ENCODE data around the gene CASS4.

The CASS4 gene

DNA sequence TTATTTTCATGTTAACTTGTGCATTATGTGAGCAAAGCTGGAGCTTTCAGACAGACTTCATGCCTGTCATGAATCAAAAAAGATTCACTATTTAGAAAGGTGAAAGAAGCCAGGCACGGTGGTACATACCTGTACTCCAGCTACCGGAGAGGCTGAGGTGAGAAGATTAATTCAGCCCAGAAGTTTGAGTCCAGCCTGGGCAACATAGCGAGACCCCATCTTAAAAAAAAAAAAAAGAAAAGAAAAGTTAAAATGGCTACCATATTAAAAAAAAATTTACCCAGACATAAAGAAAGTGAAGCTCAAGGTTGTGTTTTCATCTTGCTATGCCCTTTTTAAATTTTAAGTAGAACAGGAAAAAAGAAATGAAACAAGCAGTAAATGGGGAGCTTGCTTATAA is 889 bp downstream of the CASS4 start:
- ChIA-PET CTCF (interaction anchor here (1.0 to 2.4 kb wide), 4 partner anchors 9 to 51 kb away, joined by 3 to 15 read pairs (median 5); no protein-coding TSS in a partner anchor), POLR2A (interaction anchor here (0.9 to 1.6 kb wide), 2 partner anchors 8 to 20 kb away, joined by 3 to 4 read pairs; no protein-coding TSS in a partner anchor)
- Histone ChIP-seq H3K27ac (ENCODE audit: insufficient read depth in 1 of 2, low read depth in 1 of 2, low read length in 2 of 2, poor library complexity in 1 of 2, severe bottlenecking in 2 of 2) (peak overlapping the region in 1 of 2 experiments; percentile 85), H3K4me3 (ENCODE audit: control insufficient read depth in 1 of 7, extremely low read depth in 1 of 7, insufficient read depth in 4 of 7, low read depth in 2 of 7, low read length in 6 of 7) (peak overlapping the region in 4 of 7 experiments; percentile 23 to 79 (median 72)), H3K4me1 (ENCODE audit: control extremely low read depth in 1 of 4, control insufficient read depth in 4 of 4, insufficient read depth in 4 of 4, low read length in 3 of 4) (peaks cover 8 to 79% (median 33%) of the 10 kb centered on the region in 4 experiments), H3K9me3 (ENCODE audit: control extremely low read depth in 1 of 5, control insufficient read depth in 4 of 5, insufficient read depth in 2 of 5, low read depth in 1 of 5, low read length in 4 of 5) (no peaks in the 10 kb centered on the region), H3K27me3 (replicated peaks in 2 of 5; ENCODE audit: control insufficient read depth in 4 of 5, insufficient read depth in 5 of 5, low read length in 4 of 5) (no peaks in the 10 kb centered on the region), H3K36me3 (ENCODE audit: control insufficient read depth in 4 of 4, insufficient read depth in 4 of 4, low read length in 3 of 4) (peaks cover 1 to 18% (median 3%) of the 10 kb centered on the region in 4 experiments)
- WGBS (ENCODE audit: insufficient coverage), result no CpG with 5 or more reads among the region's 3 CpGs
- DNase-seq, result no peak

DNA sequence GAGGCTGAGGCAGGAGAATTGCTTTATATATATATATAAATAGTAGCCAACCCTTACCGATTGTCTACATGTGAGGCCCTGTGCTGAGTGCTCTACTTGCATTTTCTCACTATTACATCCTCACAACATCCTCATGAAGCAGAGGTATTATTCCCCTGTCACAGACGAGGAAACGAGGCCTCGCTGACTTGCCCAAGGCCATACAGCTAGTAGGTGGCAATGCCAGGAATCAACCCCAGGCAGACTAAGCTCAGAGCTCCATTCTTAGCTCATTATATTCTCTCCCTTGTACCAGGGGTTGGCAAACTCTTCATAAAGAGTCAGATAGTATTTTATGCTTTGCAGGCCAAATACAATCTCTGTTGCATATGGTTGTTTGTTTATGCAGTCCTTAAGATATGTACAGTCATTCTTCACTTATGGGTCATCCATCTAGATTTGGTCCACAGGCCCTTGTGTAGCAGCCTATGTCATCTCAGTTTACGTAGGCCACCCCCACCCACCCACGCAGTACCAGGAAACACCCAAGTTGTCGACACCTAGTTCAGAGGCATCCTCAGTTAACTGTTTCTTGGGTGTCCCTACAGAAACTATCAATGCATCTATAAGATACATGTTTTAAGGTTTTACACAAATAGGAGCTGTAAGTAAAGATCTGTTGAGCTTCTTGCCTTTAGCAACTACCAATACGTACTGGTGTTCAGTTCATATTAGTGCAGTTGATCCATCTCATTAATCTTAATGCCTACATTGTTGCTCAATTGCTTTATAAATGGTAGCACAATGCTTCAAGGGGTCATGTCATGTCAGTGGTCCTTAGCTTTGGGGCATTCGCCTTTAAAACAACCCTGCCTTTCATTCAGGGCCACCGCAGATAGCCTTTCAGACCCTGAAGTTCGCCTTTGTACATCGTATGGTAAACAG is 3.0 kb downstream of the CASS4 start:
- Histone ChIP-seq H3K9me3 (ENCODE audit: control extremely low read depth in 1 of 5, control insufficient read depth in 4 of 5, insufficient read depth in 2 of 5, low read depth in 1 of 5, low read length in 4 of 5) (no peaks in the 10 kb centered on the region), H3K4me3 (ENCODE audit: control insufficient read depth in 1 of 7, extremely low read depth in 1 of 7, insufficient read depth in 4 of 7, low read depth in 2 of 7, low read length in 6 of 7) (no peak overlapping the region), H3K4me1 (ENCODE audit: control extremely low read depth in 1 of 4, control insufficient read depth in 4 of 4, insufficient read depth in 4 of 4, low read length in 3 of 4) (peaks cover 17 to 89% (median 52%) of the 10 kb centered on the region in 4 experiments), H3K36me3 (ENCODE audit: control insufficient read depth in 4 of 4, insufficient read depth in 4 of 4, low read length in 3 of 4) (peaks cover 0 to 6% (median 0%) of the 10 kb centered on the region in 4 experiments), H3K27me3 (replicated peaks in 2 of 5; ENCODE audit: control insufficient read depth in 4 of 5, insufficient read depth in 5 of 5, low read length in 4 of 5) (no peaks in the 10 kb centered on the region), H3K27ac (ENCODE audit: insufficient read depth in 1 of 2, low read depth in 1 of 2, low read length in 2 of 2, poor library complexity in 1 of 2, severe bottlenecking in 2 of 2) (peak overlapping the region in 1 of 2 experiments; percentile 5)
- DNase-seq, result no peak
- CTCF ChIA-PET, result interaction anchor here (1.0 to 1.8 kb wide), 5 partner anchors 10 to 65 kb away, joined by 3 to 5 read pairs (median 4); no protein-coding TSS in a partner anchor
- 100% methylated on average over 6 of the region's 12 CpGs for WGBS (ENCODE audit: insufficient coverage)
- POLR2A ChIA-PET, result no interaction called here

DNA sequence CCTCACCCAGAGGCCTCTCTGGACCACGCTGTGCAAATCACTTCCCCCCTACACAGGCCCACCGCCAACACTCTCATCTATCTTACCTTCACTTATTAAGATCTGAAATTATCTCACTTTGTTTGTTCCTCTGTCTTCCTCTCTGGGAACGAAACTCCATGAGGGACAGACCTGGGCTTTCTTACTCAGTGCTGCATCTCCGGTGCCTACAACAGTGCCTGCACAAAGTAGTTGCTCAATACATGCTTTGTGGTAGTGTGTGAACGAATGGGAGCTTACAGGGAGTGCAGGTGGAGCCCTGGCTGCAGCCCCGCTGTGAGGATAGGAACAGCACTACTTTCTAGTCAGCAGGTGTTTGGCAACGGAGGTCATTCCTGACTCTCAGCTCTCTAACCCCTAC is 5.3 kb downstream of the CASS4 start:
- no peaks in the 10 kb centered on the region for H3K9me3 ChIP-seq (ENCODE audit: control extremely low read depth in 1 of 5, control insufficient read depth in 4 of 5, insufficient read depth in 2 of 5, low read depth in 1 of 5, low read length in 4 of 5)
- H3K4me1 ChIP-seq (ENCODE audit: control extremely low read depth in 1 of 4, control insufficient read depth in 4 of 4, insufficient read depth in 4 of 4, low read length in 3 of 4), result peaks cover 23 to 92% (median 61%) of the 10 kb centered on the region in 4 experiments
- 79% methylated on average over 6 of the region's 7 CpGs for WGBS (ENCODE audit: insufficient coverage)
- peak overlapping the region in 1 of 2 experiments; percentile 73 for H3K27ac ChIP-seq (ENCODE audit: insufficient read depth in 1 of 2, low read depth in 1 of 2, low read length in 2 of 2, poor library complexity in 1 of 2, severe bottlenecking in 2 of 2)
- no peak overlapping the region for H3K4me3 ChIP-seq (ENCODE audit: control insufficient read depth in 1 of 7, extremely low read depth in 1 of 7, insufficient read depth in 4 of 7, low read depth in 2 of 7, low read length in 6 of 7)
- peaks cover 0 to 9% (median 0%) of the 10 kb centered on the region in 4 experiments for H3K36me3 ChIP-seq (ENCODE audit: control insufficient read depth in 4 of 4, insufficient read depth in 4 of 4, low read length in 3 of 4)
- ChIA-PET POLR2A (interaction anchor here (1.3 kb wide), 1 partner anchor 51 kb away, joined by 5 read pairs; the partner anchor contains the start of gene RTF2), CTCF (interaction anchor here (1.2 to 4.1 kb wide), 6 partner anchors 9 to 21 kb away, joined by 3 to 18 read pairs (median 4); no protein-coding TSS in a partner anchor)
- DNase-seq, result no peak
- no peaks in the 10 kb centered on the region for H3K27me3 ChIP-seq (replicated peaks in 2 of 5; ENCODE audit: control insufficient read depth in 4 of 5, insufficient read depth in 5 of 5, low read length in 4 of 5)

DNA sequence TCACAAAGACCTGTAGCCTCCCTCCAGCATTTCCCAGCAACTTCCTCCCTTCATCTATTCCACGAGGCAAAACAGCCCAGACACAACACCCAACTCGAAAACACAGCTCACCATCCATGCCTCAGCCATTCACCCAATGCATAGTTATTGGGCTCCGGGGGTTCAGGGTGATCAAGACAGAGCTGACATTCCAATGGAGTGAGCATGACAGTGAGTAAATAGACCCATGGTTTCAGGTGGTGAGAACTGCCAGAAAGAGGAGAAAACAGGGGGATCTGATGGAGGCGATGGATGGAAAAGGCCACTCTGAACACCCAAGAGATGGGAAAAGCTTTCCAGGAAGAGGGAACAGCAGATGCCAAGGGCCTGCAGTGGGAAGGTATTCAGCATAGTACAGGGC is 5.9 kb downstream of the CASS4 start:
- Histone ChIP-seq H3K36me3 (ENCODE audit: control insufficient read depth in 4 of 4, insufficient read depth in 4 of 4, low read length in 3 of 4) (peaks cover 0 to 9% (median 0%) of the 10 kb centered on the region in 4 experiments), H3K4me3 (ENCODE audit: control insufficient read depth in 1 of 7, extremely low read depth in 1 of 7, insufficient read depth in 4 of 7, low read depth in 2 of 7, low read length in 6 of 7) (peak overlapping the region in 1 of 7 experiments; percentile 45), H3K4me1 (ENCODE audit: control extremely low read depth in 1 of 4, control insufficient read depth in 4 of 4, insufficient read depth in 4 of 4, low read length in 3 of 4) (peaks cover 24 to 92% (median 61%) of the 10 kb centered on the region in 4 experiments), H3K27me3 (replicated peaks in 2 of 5; ENCODE audit: control insufficient read depth in 4 of 5, insufficient read depth in 5 of 5, low read length in 4 of 5) (no peaks in the 10 kb centered on the region), H3K27ac (ENCODE audit: insufficient read depth in 1 of 2, low read depth in 1 of 2, low read length in 2 of 2, poor library complexity in 1 of 2, severe bottlenecking in 2 of 2) (peak overlapping the region; percentile 67 to 73), H3K9me3 (ENCODE audit: control extremely low read depth in 1 of 5, control insufficient read depth in 4 of 5, insufficient read depth in 2 of 5, low read depth in 1 of 5, low read length in 4 of 5) (no peaks in the 10 kb centered on the region)
- CTCF ChIA-PET, result interaction anchor here (0.9 to 4.1 kb wide), 10 partner anchors 9 to 45 kb away, joined by 3 to 18 read pairs (median 4); no protein-coding TSS in a partner anchor
- no peak for DNase-seq
- POLR2A ChIA-PET, result interaction anchor here (1.0 to 1.3 kb wide), 3 partner anchors 12 to 51 kb away, joined by 3 to 5 read pairs (median 3); partner anchors contain the start of gene RTF2
- 70% methylated on average over 4 of the region's 4 CpGs for WGBS (ENCODE audit: insufficient coverage)

DNA sequence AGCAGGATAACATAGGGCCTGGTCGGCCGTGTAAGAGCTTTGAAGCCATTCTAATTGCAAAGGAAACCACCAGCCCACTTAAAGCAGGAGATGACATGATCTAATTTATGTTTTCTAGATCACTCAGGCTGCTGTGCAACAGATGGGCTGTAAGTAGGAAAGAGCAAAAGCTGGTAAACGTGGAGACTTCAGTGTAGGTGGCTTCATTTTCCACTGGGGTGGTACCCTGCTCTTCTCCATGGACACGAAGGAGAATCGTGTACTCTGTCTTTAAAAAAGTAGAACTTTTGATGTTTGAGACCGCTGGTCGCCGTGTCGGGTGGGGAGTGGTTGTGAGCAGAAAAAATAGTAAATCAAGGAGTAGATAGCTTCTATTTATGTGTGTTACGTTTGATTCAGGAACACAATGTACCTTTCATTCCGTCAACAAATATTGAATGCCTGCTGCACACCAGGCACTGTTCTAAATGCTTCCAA is 6.4 kb downstream of the CASS4 start:
- 6% methylated on average over 6 of the region's 11 CpGs for WGBS (ENCODE audit: insufficient coverage)
- Histone ChIP-seq H3K36me3 (ENCODE audit: control insufficient read depth in 4 of 4, insufficient read depth in 4 of 4, low read length in 3 of 4) (peaks cover 0 to 9% (median 0%) of the 10 kb centered on the region in 4 experiments), H3K9me3 (ENCODE audit: control extremely low read depth in 1 of 5, control insufficient read depth in 4 of 5, insufficient read depth in 2 of 5, low read depth in 1 of 5, low read length in 4 of 5) (no peaks in the 10 kb centered on the region), H3K4me3 (ENCODE audit: control insufficient read depth in 1 of 7, extremely low read depth in 1 of 7, insufficient read depth in 4 of 7, low read depth in 2 of 7, low read length in 6 of 7) (peak overlapping the region in 3 of 7 experiments; percentile 6 to 45 (median 19)), H3K4me1 (ENCODE audit: control extremely low read depth in 1 of 4, control insufficient read depth in 4 of 4, insufficient read depth in 4 of 4, low read length in 3 of 4) (peaks cover 30 to 92% (median 65%) of the 10 kb centered on the region in 4 experiments), H3K27me3 (replicated peaks in 2 of 5; ENCODE audit: control insufficient read depth in 4 of 5, insufficient read depth in 5 of 5, low read length in 4 of 5) (no peaks in the 10 kb centered on the region), H3K27ac (ENCODE audit: insufficient read depth in 1 of 2, low read depth in 1 of 2, low read length in 2 of 2, poor library complexity in 1 of 2, severe bottlenecking in 2 of 2) (peak overlapping the region; percentile 67 to 73)
- POLR2A ChIA-PET, result interaction anchor here (1.0 to 1.3 kb wide), 3 partner anchors 12 to 50 kb away, joined by 3 to 5 read pairs (median 3); partner anchors contain the start of gene RTF2
- CTCF ChIA-PET, result interaction anchor here (0.9 to 4.1 kb wide), 13 partner anchors 9 to 45 kb away, joined by 3 to 18 read pairs (median 4); no protein-coding TSS in a partner anchor
- DNase-seq, result peak in 2 of 3 donors; percentile 76 to 86

DNA sequence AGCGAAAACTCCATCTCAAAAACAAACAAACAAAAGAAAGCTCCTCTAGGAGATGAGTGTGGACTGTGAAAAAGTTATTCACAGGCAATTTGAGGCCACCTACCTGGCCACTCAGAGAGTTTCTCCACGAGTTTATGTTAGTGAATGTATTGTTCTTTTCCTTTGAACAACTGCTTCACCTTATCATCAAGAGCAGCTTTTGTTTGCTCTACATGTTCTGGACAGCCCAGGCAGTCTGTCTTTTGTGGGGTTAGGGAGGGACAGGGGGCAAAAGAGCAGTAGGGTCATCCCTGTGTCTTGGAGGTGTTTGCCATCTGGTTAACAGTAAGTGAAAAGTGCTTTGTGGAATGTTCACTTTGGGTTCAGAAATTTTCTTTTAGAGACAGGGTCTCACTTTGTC is 8.0 kb downstream of the CASS4 start:
- H3K9me3 ChIP-seq (ENCODE audit: control extremely low read depth in 1 of 5, control insufficient read depth in 4 of 5, insufficient read depth in 2 of 5, low read depth in 1 of 5, low read length in 4 of 5), result no peaks in the 10 kb centered on the region
- H3K4me1 ChIP-seq (ENCODE audit: control extremely low read depth in 1 of 4, control insufficient read depth in 4 of 4, insufficient read depth in 4 of 4, low read length in 3 of 4), result peaks cover 30 to 85% (median 63%) of the 10 kb centered on the region in 4 experiments
- ChIA-PET CTCF (interaction anchor here (1.1 to 3.0 kb wide), 4 partner anchors 9 to 96 kb away, joined by 3 to 8 read pairs (median 5); no protein-coding TSS in a partner anchor), POLR2A (no interaction called here)
- H3K27me3 ChIP-seq (replicated peaks in 2 of 5; ENCODE audit: control insufficient read depth in 4 of 5, insufficient read depth in 5 of 5, low read length in 4 of 5), result no peaks in the 10 kb centered on the region
- peaks cover 0 to 11% (median 0%) of the 10 kb centered on the region in 4 experiments for H3K36me3 ChIP-seq (ENCODE audit: control insufficient read depth in 4 of 4, insufficient read depth in 4 of 4, low read length in 3 of 4)
- H3K4me3 ChIP-seq (ENCODE audit: control insufficient read depth in 1 of 7, extremely low read depth in 1 of 7, insufficient read depth in 4 of 7, low read depth in 2 of 7, low read length in 6 of 7), result no peak overlapping the region
- H3K27ac ChIP-seq (ENCODE audit: insufficient read depth in 1 of 2, low read depth in 1 of 2, low read length in 2 of 2, poor library complexity in 1 of 2, severe bottlenecking in 2 of 2), result peak overlapping the region; percentile 17 to 73
- no CpG with 5 or more reads among the region's 2 CpGs for WGBS (ENCODE audit: insufficient coverage)
- DNase-seq, result no peak

All from common myeloid progenitor, CD34-positive (primary cell).